Ishikawa (cell line): ENCODE data around the gene AGPAT4.

Experiments used
- CEBPB ChIP-seq: IDR thresholded peaks from 2 replicates; pipeline ENCODE4 v1.6.1; 2012
- CREB1 ChIP-seq: IDR thresholded peaks from 2 replicates; pipeline ENCODE4 v1.6.1; 2012; ENCODE audit warnings: low read depth
- EGR1 ChIP-seq: IDR thresholded peaks from 2 replicates; pipeline ENCODE4 v1.6.1; 2012
- EP300 ChIP-seq: IDR thresholded peaks from 2 replicates; pipeline ENCODE4 v1.6.1; 2012; ENCODE audit warnings: borderline replicate concordance
- FOXM1 ChIP-seq: IDR thresholded peaks from 2 replicates; pipeline ENCODE4 v1.6.1; 2012; ENCODE audit warnings: low read depth, borderline replicate concordance
- MAX ChIP-seq: IDR thresholded peaks from 2 replicates; pipeline ENCODE4 v1.6.1; 2012
- NFIC ChIP-seq: IDR thresholded peaks from 2 replicates; pipeline ENCODE4 v1.6.1; 2012
- RAD21 ChIP-seq: IDR thresholded peaks from 2 replicates; pipeline ENCODE4 v1.6.1; 2012; ENCODE audit warnings: low read depth
- REST ChIP-seq: IDR thresholded peaks from 2 replicates; pipeline ENCODE4 v1.6.1; 2012; ENCODE audit warnings: low read depth, mild to moderate bottlenecking
- TAF1 ChIP-seq: IDR thresholded peaks from 2 replicates; pipeline ENCODE4 v1.6.1; 2012; ENCODE audit warnings: low read depth, mild to moderate bottlenecking
- TCF12 ChIP-seq: IDR thresholded peaks from 2 replicates; pipeline ENCODE4 v1.6.1; 2012; ENCODE audit warnings: low read depth
- TEAD4 ChIP-seq: IDR thresholded peaks from 2 replicates; pipeline ENCODE4 v1.6.1; 2012
- USF1 ChIP-seq: IDR thresholded peaks from 2 replicates; pipeline ENCODE4 v1.6.1; 2012
- YY1 ChIP-seq: IDR thresholded peaks from 2 replicates; pipeline ENCODE4 v1.6.1; 2012; ENCODE audit warnings: low read depth
- ZBTB7A ChIP-seq: IDR thresholded peaks from 2 replicates; pipeline ENCODE4 v1.6.1; 2012; ENCODE audit warnings: low read depth

Gene AGPAT4

GRCh38 chr6:161107779-161108730, 165.8 kb downstream of the AGPAT4 start:
- no peak for TF ChIP-seq NFIC
- TF ChIP-seq TCF12 = no peak
- no peak for TF ChIP-seq CEBPB
- no peak for TF ChIP-seq YY1
- no peak for TF ChIP-seq RAD21
- TF ChIP-seq ZBTB7A = no peak
- TF ChIP-seq FOXM1 = no peak
- no peak for TF ChIP-seq REST
- no peak for TF ChIP-seq CREB1
- TF ChIP-seq EGR1 = no peak
- no peak for TF ChIP-seq TAF1
- TF ChIP-seq USF1 = no peak
- no peak for TF ChIP-seq EP300
- TF ChIP-seq MAX = no peak
- no peak for TF ChIP-seq TEAD4

- no peak for TF ChIP-seq CREB1
Observed at GRCh38 chr6:161105408-161105807, 168.5 kb downstream of the AGPAT4 start.

GRCh38 chr6:161104966-161105365, 168.9 kb downstream of the AGPAT4 start:
- TF ChIP-seq FOXM1 = no peak
- TF ChIP-seq CEBPB = no peak
- TF ChIP-seq USF1 = no peak
- no peak for TF ChIP-seq EP300
- TF ChIP-seq REST = no peak
- TF ChIP-seq EGR1 = no peak
- no peak for TF ChIP-seq NFIC

GRCh38 chr6:161103475-161103874, 170.4 kb downstream of the AGPAT4 start:
- TF ChIP-seq EP300 (no peak), FOXM1 (no peak), EGR1 (no peak), NFIC (no peak), TEAD4 (no peak)

- TF ChIP-seq CEBPB (no peak), REST (no peak), EP300 (no peak), ZBTB7A (no peak), NFIC (no peak), MAX (no peak), RAD21 (no peak), EGR1 (no peak), TAF1 (no peak), CREB1 (no peak), USF1 (no peak)
Observed at GRCh38 chr6:161101517-161101916, 172.3 kb downstream of the AGPAT4 start.
